HG03139 (cell line): ENCODE results near the gene GNPDA1.
A peak's percentile ranks its signal among the peaks of the same experiment; 100 is the strongest.

Experiments
- ATAC-seq: cut with Tn5 transposase; IDR thresholded peaks from one replicate; pipeline ENCODE4 v1.9.1; 2021; ENCODE audit not compliant: unreplicated experiment

The GNPDA1 gene

GRCh38 chr5:141995656-141996055 is 17.2 kb downstream of the GNPDA1 start:
- no peak for ATAC-seq

GRCh38 chr5:141994511-141995136 is 18.2 kb downstream of the GNPDA1 start:
- no peak for ATAC-seq

GRCh38 chr5:141992349-141992963 is 20.4 kb downstream of the GNPDA1 start:
- no peak for ATAC-seq

- no peak for ATAC-seq
These were observed 23.1 kb downstream of the GNPDA1 start for GRCh38 chr5:141989720-141990119.

DNA sequence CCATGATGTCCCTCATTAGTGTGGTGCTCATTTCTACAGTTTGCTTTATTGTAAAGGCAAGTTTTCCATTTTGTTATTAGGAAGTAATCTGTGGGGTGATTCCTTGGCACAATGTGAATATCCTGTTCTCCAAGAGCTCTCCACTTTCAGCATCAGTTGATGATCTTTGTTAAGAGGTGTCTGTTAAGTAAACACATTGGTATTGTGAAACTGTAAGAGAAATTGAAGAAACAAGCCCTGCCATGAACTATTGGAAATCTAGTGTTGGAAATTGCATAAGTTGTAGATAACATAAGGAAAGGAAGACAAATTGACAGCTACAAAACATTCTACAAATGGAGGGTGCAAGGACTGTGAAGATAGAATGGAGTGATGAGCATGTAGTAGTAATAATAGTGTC is 26.8 kb downstream of the GNPDA1 start:
- no peak for ATAC-seq

DNA sequence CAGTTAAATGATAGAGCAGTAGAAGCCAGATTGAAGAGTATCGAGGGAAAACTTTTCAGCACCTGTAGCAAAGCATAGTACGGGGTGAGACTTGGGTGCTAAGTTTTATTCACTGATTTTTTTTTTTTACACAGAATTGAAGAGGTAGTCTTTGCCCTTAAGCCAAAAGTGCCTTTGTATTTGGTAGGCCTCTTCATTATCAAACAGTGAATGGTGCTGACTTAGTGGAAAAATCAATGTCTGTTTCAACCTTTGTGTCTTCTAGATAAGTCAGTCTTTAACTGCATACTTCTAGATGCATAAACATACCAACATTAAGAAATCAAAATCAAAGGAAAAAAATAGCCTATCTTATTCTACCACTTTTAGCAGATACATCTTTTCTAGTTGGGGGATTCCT is 30.2 kb downstream of the GNPDA1 start:
- no peak for ATAC-seq

GRCh38 chr5:141978389-141978788 is 34.4 kb downstream of the GNPDA1 start:
- no peak for ATAC-seq

DNA sequence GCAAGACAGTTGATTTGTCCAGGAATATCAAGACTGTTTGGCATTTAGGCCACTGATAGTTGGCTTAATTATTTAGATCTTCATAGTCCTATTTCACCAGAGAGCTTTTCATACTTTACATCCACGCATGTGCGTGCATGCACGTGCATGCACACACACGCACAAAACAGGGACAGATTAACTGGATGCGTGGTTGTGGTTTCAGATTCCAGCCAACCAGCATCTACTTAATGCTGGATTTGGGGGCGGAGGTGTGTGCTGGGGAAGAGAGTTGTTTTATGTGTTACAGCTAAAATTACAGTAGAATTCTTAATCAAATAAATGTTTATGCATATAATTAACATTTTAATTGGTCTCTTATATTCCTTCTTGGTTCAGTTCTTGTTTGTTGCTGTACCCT is 36.7 kb downstream of the GNPDA1 start:
- no peak for ATAC-seq

GRCh38 chr5:141973871-141974595 is 38.8 kb downstream of the GNPDA1 start:
- no peak for ATAC-seq

GRCh38 chr5:141969783-141970771 is 42.8 kb downstream of the GNPDA1 start:
- ATAC-seq = peak; percentile 47

DNA sequence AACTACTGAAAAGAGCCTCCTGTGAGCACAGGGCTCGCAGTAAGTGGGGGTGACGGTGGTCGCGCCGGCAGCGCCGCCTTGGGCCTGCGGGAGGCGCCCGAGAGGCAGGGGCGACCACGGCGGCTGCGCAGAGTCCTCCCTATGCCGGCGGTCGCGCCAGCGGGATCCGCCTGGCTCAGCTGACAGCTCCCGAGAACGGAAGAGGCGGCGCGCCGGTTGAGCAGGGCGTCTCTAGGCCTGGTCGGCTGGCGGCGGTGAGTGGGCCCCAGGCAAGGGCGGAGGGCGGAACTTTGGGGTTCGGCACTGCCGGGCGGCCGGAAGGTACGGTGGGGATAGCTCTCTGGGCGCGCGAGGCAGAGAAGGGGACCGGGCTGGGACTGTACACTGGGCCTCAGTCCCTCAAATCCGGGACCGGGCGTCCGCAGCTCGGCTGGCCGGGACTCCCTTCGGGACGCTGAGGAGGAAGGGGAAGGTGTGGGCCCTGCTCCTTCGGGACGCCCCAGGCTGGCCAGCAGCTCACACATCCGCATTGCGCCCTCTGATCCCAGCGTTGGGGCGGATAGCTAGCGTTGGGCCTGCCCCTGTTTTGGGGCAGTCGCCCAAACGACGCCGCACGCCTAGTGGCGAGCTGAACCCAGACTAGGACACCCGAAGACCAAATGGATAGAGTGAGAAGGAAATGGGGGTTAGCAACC is 43.8 kb downstream of the GNPDA1 start, which contains the start of gene RNF14:
Gene RNF14 (plus strand): TSS at position 192 of the 695 bp plus-strand sequence. CDS start 4,484 bp downstream, outside the sequence.
- peak; percentile 94 for ATAC-seq

DNA sequence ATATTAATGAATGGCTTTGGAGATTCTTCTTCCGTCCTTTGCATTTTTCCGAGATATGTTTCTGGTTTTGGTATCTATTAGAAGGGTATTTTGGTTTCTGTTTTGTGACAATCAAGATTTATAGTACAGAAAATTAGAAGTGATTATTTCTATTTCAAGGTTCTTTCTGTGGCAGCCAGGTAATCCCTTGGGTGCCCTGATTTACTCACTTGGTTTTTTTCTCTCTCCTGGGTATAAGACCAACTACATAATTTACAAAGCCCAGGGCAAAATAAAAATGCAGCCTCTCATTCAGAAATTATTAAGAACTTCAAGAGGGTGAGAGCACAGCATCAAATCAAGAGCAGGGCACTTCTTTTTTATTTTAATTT is 45.9 kb downstream of the GNPDA1 start:
- no peak for ATAC-seq

DNA sequence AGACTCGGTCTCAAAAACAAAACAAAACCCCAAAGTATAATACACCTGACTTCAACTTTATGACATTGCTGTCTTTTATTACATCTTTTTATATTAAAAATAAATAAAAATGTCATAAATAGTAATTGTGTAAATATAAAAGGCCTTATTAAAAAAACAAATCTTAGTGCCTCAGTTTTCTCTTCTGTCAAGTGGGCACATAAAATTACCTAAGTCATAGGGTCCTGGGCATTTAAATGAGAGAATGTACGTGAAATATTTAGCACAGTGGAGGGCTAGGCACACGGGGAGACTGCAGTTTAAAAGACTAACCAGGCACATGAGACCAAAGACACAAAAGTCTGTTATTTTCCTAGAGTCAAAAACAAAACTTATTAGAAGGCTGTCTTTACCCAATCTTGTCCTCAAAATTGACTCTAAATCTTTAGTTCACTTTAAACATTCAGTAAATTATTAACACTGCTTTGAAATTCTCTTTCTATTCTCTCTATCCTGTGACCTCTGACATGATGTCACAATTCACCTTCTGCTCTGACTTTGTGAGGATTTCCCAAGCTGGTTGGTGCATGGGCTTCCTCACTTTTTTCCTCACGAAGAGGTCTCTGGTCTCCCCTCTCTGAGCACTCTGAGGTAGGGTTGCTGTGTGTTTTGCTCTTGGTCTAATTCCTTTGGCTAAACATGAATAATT is 46.4 kb downstream of the GNPDA1 start:
- no peak for ATAC-seq

- ATAC-seq = no peak
These were observed 47.8 kb downstream of the GNPDA1 start for GRCh38 chr5:141965071-141965470.

DNA sequence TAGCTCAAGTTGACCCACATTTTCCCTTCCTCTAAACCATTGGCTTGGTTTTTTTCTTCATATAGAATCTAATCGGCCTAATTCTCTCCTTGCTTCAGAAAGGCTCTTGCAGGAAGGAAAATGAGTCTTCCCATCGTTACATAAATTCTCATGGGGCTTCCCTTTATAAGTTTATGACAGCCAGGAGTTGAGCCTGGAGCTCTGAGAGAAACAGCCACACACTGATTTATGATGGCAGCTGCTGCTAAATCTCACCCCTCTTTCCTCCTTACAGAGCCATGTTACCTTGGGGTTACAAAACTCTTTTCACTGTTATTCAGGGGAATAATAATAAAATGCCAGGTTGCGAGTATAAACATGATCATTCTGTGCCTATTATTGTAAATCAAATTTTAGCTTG is 49.1 kb downstream of the GNPDA1 start:
- no peak for ATAC-seq

DNA sequence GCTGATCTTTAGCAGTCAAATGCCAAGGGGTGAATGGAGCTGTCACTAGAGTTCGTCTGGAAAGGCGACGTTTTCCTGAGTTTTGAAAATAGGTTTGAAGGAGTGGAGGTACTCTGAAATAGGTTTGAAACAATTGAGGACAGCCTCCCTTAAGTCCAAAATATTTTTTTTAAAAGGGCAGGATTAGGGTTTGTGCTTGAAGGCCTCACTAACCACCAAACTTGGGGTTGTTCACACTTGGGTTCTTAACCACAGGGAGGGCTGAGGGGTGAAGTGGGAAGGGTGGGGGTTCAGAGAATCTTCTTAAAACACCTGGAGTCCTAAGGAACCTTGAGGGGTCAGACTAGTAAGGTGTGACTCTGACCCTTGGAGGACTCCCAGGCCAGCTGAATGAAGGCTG is 51.4 kb downstream of the GNPDA1 start:
- ATAC-seq = no peak

DNA sequence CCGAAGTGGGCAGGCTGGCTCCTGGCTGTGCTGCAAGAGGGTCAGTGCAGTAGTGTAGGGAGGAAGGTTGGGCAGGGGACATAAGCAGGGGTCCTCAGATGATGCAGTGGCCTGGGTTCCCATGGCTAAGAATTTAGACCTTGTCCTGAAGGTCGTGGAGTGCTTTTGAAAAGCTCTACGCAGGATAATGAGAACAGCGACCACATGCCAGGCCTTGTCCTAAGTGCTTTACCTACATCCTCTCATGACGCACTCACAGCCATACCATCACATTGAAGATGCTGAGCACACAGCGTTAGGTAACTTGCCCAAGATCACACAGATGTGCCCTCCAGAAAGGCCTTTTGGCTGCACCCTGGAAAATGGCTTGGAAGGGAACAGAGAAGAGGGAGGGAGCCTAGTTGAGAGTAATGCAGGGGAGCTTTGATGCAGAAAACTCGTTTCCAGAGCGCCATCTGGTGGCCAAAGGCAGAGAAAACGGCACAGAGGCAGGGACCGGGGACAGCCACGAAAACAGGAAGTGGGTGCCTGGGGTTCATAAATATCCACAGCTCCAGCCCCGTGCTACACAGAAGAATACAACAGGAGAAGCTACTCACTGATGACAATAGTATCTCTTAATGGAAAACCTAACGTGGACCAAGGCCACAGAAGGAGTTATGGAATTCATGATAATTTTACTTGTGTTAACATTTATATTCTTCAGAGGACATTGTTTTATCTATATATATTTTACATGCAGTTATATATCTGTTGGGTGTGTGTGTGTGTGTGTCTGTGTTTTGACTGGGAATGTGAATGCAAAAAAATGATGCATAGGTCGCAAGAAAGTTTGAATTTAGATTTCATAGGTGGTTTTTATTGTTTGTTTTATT is 52.1 kb downstream of the GNPDA1 start:
- peak; percentile 91 for ATAC-seq

- no peak for ATAC-seq
These were observed 52.8 kb downstream of the GNPDA1 start for GRCh38 chr5:141960018-141960417.
